ENCODE results near the gene UBN1. TPM values are rescaled to one million over a fixed set of nuclear protein-coding genes. Genes with fewer than 3 reads are reported as not detected.

UBN1 gene
- total RNA-seq, 2 donors from 2014 or later = 47.5 to 69.8 TPM

- no peaks in the 10 kb centered on the region for H3K27me3 Mint-ChIP-seq
- H3K27ac Mint-ChIP-seq = no peak overlapping the region
- no peak for DNase-seq
- H3K36me3 Mint-ChIP-seq (ENCODE audit: low read depth) = no peaks in the 10 kb centered on the region
- no peaks in the 10 kb centered on the region for H3K9me3 ChIP-seq (ENCODE audit: control insufficient read depth, low read length, poor library complexity, severe bottlenecking)
- ATAC-seq = no peak
- no peak overlapping the region for H3K4me3 Mint-ChIP-seq
- H3K4me1 Mint-ChIP-seq = peaks cover 6% of the 10 kb centered on the region
These were observed 41.0 kb upstream of the UBN1 start for GRCh38 chr16:4806280-4806679.

- no peaks in the 10 kb centered on the region for H3K27me3 Mint-ChIP-seq
- ATAC-seq (no peak), DNase-seq (no peak)
- H3K9me3 ChIP-seq (ENCODE audit: control insufficient read depth, low read length, poor library complexity, severe bottlenecking) = no peaks in the 10 kb centered on the region
- H3K4me3 Mint-ChIP-seq = no peak overlapping the region
- no peaks in the 10 kb centered on the region for H3K4me1 Mint-ChIP-seq
- peaks cover 4% of the 10 kb centered on the region for H3K36me3 Mint-ChIP-seq (ENCODE audit: low read depth)
- H3K27ac Mint-ChIP-seq = no peak overlapping the region
These were observed 36.0 kb upstream of the UBN1 start for GRCh38 chr16:4811242-4811641.

- H3K4me3 Mint-ChIP-seq = no peak overlapping the region
- no peaks in the 10 kb centered on the region for H3K4me1 Mint-ChIP-seq
- no peaks in the 10 kb centered on the region for H3K9me3 ChIP-seq (ENCODE audit: control insufficient read depth, low read length, poor library complexity, severe bottlenecking)
- H3K27me3 Mint-ChIP-seq = no peaks in the 10 kb centered on the region
- ATAC-seq (no peak), DNase-seq (no peak)
- peaks cover 4% of the 10 kb centered on the region for H3K36me3 Mint-ChIP-seq (ENCODE audit: low read depth)
- no peak overlapping the region for H3K27ac Mint-ChIP-seq
These were observed 35.5 kb upstream of the UBN1 start for GRCh38 chr16:4811773-4812172.

- H3K4me1 Mint-ChIP-seq = no peaks in the 10 kb centered on the region
- H3K36me3 Mint-ChIP-seq (ENCODE audit: low read depth) = peaks cover 7% of the 10 kb centered on the region
- H3K4me3 Mint-ChIP-seq = no peak overlapping the region
- H3K9me3 ChIP-seq (ENCODE audit: control insufficient read depth, low read length, poor library complexity, severe bottlenecking) = no peaks in the 10 kb centered on the region
- ATAC-seq (no peak), DNase-seq (no peak)
- no peaks in the 10 kb centered on the region for H3K27me3 Mint-ChIP-seq
- H3K27ac Mint-ChIP-seq = peak overlapping the region; percentile 11
These were observed 33.9 kb upstream of the UBN1 start for GRCh38 chr16:4813251-4814003.

- Mint-ChIP-seq H3K27ac (peak overlapping the region; percentile 11), H3K4me1 (peaks cover 3% of the 10 kb centered on the region), H3K36me3 (ENCODE audit: low read depth) (peaks cover 12% of the 10 kb centered on the region), H3K4me3 (no peak overlapping the region), H3K27me3 (no peaks in the 10 kb centered on the region)
- no peaks in the 10 kb centered on the region for H3K9me3 ChIP-seq (ENCODE audit: control insufficient read depth, low read length, poor library complexity, severe bottlenecking)
- no peak for DNase-seq
- no peak for ATAC-seq
These were observed 33.2 kb upstream of the UBN1 start for GRCh38 chr16:4814046-4814445.

- Mint-ChIP-seq H3K27ac (no peak overlapping the region), H3K36me3 (ENCODE audit: low read depth) (peaks cover 12% of the 10 kb centered on the region), H3K4me1 (peaks cover 3% of the 10 kb centered on the region), H3K4me3 (no peak overlapping the region), H3K27me3 (no peaks in the 10 kb centered on the region)
- ATAC-seq (no peak), DNase-seq (no peak)
- H3K9me3 ChIP-seq (ENCODE audit: control insufficient read depth, low read length, poor library complexity, severe bottlenecking) = no peaks in the 10 kb centered on the region
These were observed 32.6 kb upstream of the UBN1 start for GRCh38 chr16:4814542-4815173.

- no peaks in the 10 kb centered on the region for H3K27me3 Mint-ChIP-seq
- peaks cover 11% of the 10 kb centered on the region for H3K4me1 Mint-ChIP-seq
- H3K36me3 Mint-ChIP-seq (ENCODE audit: low read depth) = peaks cover 16% of the 10 kb centered on the region
- no peaks in the 10 kb centered on the region for H3K9me3 ChIP-seq (ENCODE audit: control insufficient read depth, low read length, poor library complexity, severe bottlenecking)
- DNase-seq (no peak), ATAC-seq (no peak)
- H3K27ac Mint-ChIP-seq = no peak overlapping the region
- no peak overlapping the region for H3K4me3 Mint-ChIP-seq
These were observed 26.6 kb upstream of the UBN1 start for GRCh38 chr16:4820652-4821051.

- ATAC-seq (no peak), DNase-seq (no peak)
- Mint-ChIP-seq H3K36me3 (ENCODE audit: low read depth) (peaks cover 6% of the 10 kb centered on the region), H3K4me3 (no peak overlapping the region), H3K27me3 (no peaks in the 10 kb centered on the region), H3K4me1 (peaks cover 8% of the 10 kb centered on the region), H3K27ac (peak overlapping the region; percentile 63)
- H3K9me3 ChIP-seq (ENCODE audit: control insufficient read depth, low read length, poor library complexity, severe bottlenecking) = no peaks in the 10 kb centered on the region
These were observed 22.1 kb upstream of the UBN1 start for GRCh38 chr16:4825196-4825595.

GRCh38 chr16:4826526-4826925, 20.8 kb upstream of the UBN1 start:
- no peaks in the 10 kb centered on the region for H3K9me3 ChIP-seq (ENCODE audit: control insufficient read depth, low read length, poor library complexity, severe bottlenecking)
- Mint-ChIP-seq H3K27ac (no peak overlapping the region), H3K4me1 (peaks cover 15% of the 10 kb centered on the region), H3K4me3 (no peak overlapping the region), H3K36me3 (ENCODE audit: low read depth) (peaks cover 15% of the 10 kb centered on the region), H3K27me3 (no peaks in the 10 kb centered on the region)
- no peak for ATAC-seq
- no peak for DNase-seq

- Mint-ChIP-seq H3K4me3 (no peak overlapping the region), H3K27me3 (no peaks in the 10 kb centered on the region), H3K4me1 (peaks cover 15% of the 10 kb centered on the region), H3K36me3 (ENCODE audit: low read depth) (peaks cover 15% of the 10 kb centered on the region), H3K27ac (no peak overlapping the region)
- H3K9me3 ChIP-seq (ENCODE audit: control insufficient read depth, low read length, poor library complexity, severe bottlenecking) = no peaks in the 10 kb centered on the region
- DNase-seq = no peak
- ATAC-seq = no peak
These were observed 20.3 kb upstream of the UBN1 start for GRCh38 chr16:4826980-4827379.

- ATAC-seq (no peak), DNase-seq (no peak)
- H3K27me3 Mint-ChIP-seq = no peaks in the 10 kb centered on the region
- no peaks in the 10 kb centered on the region for H3K9me3 ChIP-seq (ENCODE audit: control insufficient read depth, low read length, poor library complexity, severe bottlenecking)
- H3K4me1 Mint-ChIP-seq = peaks cover 15% of the 10 kb centered on the region
- no peak overlapping the region for H3K27ac Mint-ChIP-seq
- H3K4me3 Mint-ChIP-seq = no peak overlapping the region
- H3K36me3 Mint-ChIP-seq (ENCODE audit: low read depth) = peaks cover 15% of the 10 kb centered on the region
These were observed 18.5 kb upstream of the UBN1 start for GRCh38 chr16:4828567-4829321.

- DNase-seq (no peak), ATAC-seq (no peak)
- Mint-ChIP-seq H3K4me1 (peaks cover 8% of the 10 kb centered on the region), H3K4me3 (no peak overlapping the region), H3K36me3 (ENCODE audit: low read depth) (peaks cover 9% of the 10 kb centered on the region), H3K27me3 (no peaks in the 10 kb centered on the region), H3K27ac (peak overlapping the region; percentile 71)
- H3K9me3 ChIP-seq (ENCODE audit: control insufficient read depth, low read length, poor library complexity, severe bottlenecking) = no peaks in the 10 kb centered on the region
These were observed 16.9 kb upstream of the UBN1 start for GRCh38 chr16:4830408-4830807.

- Mint-ChIP-seq H3K27me3 (no peaks in the 10 kb centered on the region), H3K4me1 (peaks cover 10% of the 10 kb centered on the region), H3K36me3 (ENCODE audit: low read depth) (peaks cover 9% of the 10 kb centered on the region), H3K4me3 (no peak overlapping the region), H3K27ac (peak overlapping the region; percentile 71)
- no peaks in the 10 kb centered on the region for H3K9me3 ChIP-seq (ENCODE audit: control insufficient read depth, low read length, poor library complexity, severe bottlenecking)
- no peak for DNase-seq
- no peak for ATAC-seq
These were observed 15.7 kb upstream of the UBN1 start for GRCh38 chr16:4831616-4832015.

Measured in T-helper 17 cell (primary cell).